Fibroblast of villous mesenchyme (primary cell): ENCODE data around the gene PTPRN2. TPM values are rescaled to one million over a fixed set of nuclear protein-coding genes. Genes with fewer than 3 reads are reported as not detected.

Experiments
- DNase-seq: peaks from one replicate; pipeline ENCODE4 v3.0.0-alpha.2; 2010; ENCODE audit warnings: low read depth
- H3K4me3 ChIP-seq: 2 replicates; pipeline ENCODE4 v1.5.1; 2011; ENCODE audit warnings: low read depth, mild to moderate bottlenecking, low read length
- total RNA-seq: library from RNA; depleted of rRNA; stranded (reverse); fragments of >200 nt; gene quantifications from 2 replicates; pipeline ENCODE4 v1.2.3, GENCODE V29; 2012
- TF ChIP-seq, protein P1 (sequence below): IDR thresholded peaks from 2 replicates; pipeline ENCODE4 v1.5.1; 2012; ENCODE audit warnings: low read depth, mild to moderate bottlenecking, low read length; ENCODE audit not compliant: insufficient read depth

PTPRN2 gene
- total RNA-seq, 1 donor, result not detected

DNA sequence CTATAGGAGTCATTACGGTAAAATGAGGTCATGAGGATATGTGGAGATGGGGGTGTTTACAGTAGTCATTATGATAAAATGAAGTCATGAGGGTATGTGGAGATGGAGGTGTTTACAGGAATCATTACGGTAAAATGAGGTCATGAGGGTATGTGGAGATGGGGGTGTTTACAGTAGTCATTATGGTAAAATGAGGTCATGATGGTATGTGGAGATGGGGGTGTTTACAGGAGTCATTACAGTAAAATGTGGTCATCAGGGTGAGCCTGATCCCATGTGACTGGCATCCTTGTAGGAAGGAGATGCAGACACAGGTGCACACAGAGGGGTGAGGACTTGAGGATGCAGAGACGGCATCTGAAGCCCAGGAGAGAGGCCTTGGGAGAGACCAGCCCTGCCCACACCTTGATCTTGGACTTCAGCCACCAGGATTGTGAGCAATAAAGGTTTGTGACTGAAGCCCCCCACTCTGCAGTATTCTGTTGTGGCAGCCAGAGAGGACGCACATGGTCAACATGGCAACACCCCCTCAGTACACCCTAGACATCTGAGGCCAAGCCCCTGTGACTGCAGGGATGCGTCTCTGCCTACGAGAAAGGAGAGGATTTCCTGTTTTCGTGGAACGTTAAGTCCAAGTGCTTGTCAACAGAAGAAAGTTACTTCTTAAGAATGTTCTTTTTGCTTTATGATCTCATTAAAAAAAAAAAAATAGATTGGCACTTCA lies 706.4 kb downstream of the PTPRN2 start:
- no peak overlapping the region for H3K4me3 ChIP-seq
- DNase-seq, result no peak
- TF ChIP-seq, protein P1, sequence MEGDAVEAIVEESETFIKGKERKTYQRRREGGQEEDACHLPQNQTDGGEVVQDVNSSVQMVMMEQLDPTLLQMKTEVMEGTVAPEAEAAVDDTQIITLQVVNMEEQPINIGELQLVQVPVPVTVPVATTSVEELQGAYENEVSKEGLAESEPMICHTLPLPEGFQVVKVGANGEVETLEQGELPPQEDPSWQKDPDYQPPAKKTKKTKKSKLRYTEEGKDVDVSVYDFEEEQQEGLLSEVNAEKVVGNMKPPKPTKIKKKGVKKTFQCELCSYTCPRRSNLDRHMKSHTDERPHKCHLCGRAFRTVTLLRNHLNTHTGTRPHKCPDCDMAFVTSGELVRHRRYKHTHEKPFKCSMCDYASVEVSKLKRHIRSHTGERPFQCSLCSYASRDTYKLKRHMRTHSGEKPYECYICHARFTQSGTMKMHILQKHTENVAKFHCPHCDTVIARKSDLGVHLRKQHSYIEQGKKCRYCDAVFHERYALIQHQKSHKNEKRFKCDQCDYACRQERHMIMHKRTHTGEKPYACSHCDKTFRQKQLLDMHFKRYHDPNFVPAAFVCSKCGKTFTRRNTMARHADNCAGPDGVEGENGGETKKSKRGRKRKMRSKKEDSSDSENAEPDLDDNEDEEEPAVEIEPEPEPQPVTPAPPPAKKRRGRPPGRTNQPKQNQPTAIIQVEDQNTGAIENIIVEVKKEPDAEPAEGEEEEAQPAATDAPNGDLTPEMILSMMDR, result no peak

DNA sequence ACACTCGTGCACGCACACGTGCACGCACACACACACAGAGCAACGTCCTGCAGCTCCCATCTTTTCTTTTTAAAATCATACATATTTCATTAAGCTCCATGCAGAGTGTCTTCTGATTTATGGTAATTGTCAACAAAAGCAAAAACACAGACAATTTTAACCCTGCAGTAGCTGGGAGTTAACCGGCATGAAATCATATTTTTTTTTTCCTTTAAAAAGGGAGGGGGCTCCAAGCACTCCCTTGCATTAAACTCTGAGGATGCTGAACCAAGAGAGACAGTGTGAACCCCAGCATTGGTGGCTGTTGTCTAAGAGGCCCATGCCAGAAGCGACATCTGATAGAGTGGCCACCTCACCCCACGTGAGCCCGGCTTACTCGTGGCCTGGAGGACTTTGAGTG lies 708.2 kb downstream of the PTPRN2 start:
- DNase-seq, result no peak
- TF ChIP-seq, protein P1, result no peak
- no peak overlapping the region for H3K4me3 ChIP-seq

DNA sequence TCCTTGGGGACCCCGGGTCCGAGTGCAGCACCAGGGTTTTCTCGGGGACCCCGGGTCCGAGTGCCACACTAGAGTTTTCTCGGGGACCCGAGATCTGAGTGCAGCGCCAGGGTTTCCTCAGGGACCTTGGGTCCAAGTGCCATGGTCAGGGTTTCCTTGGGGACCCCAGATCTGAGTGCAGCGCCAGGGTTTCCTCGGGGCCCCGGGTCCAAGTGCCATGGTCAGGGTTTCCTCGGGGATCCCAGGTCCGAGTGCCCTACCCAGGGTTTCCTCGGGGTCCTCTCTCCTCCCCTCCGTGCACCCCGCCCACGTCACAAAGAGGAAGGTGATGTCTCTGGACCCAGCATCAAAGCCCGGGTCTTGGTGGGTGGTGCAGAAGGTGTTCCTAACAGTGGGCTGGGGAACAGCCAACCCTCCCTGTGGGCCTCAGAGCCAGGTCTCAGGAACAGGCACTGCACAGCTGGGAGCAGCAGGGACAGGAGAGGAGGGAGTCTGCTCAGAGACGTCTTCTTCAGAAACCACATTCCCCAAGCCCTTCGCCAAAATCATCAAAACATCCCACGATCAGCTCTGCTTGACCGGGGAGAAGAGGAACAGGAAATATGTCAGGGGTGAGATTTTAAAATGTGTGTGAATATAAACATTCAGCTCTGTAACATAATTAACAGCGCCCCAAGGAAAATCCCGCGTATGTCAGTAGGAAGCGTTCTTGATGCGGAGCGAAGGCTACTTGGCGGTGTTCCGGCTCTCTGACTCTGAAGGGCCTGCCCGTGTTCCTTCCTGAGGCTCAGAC lies 710.1 kb downstream of the PTPRN2 start:
- no peak overlapping the region for H3K4me3 ChIP-seq
- TF ChIP-seq, protein P1, result no peak
- DNase-seq, result no peak

DNA sequence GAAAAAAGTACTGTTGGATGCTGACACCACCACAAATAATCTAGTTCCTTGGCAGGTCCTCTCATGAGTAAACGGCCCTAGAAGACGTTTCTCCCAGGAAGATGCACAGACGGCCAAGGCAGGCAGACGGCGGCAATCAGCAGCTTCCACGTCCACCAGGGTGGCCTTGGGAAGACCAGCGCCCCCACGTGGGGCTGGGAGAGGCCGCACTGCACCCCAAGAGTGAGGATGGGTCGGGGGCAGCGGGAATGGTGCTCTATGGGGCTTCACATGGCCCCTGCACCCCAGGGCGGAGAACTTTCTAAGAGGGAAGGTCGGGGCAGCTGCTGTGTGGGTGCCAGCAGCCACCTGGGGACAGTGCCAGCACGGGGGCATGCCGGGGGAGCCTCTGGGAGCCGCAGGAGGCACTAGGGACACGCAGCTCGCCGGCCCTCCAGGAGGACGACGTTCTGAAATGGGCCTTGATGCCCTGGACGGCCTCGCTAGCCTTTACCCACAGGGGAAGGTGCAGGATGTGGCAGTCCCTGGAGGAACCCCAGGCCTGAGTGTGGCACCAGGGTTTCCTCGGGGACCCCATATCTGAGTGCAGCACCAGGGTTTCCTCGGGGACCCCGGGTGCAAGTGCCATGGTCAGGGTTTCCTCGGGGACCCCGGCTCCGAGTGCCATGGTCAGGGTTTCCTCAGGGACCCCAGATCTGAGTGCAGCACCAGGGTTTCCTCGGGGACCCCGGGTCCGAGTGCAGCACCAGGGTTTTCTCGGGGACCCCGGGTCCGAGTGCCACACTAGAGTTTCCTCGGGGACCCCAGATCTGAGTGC lies 710.9 kb downstream of the PTPRN2 start:
- H3K4me3 ChIP-seq, result no peak overlapping the region
- TF ChIP-seq, protein P1, result no peak
- DNase-seq, result no peak

DNA sequence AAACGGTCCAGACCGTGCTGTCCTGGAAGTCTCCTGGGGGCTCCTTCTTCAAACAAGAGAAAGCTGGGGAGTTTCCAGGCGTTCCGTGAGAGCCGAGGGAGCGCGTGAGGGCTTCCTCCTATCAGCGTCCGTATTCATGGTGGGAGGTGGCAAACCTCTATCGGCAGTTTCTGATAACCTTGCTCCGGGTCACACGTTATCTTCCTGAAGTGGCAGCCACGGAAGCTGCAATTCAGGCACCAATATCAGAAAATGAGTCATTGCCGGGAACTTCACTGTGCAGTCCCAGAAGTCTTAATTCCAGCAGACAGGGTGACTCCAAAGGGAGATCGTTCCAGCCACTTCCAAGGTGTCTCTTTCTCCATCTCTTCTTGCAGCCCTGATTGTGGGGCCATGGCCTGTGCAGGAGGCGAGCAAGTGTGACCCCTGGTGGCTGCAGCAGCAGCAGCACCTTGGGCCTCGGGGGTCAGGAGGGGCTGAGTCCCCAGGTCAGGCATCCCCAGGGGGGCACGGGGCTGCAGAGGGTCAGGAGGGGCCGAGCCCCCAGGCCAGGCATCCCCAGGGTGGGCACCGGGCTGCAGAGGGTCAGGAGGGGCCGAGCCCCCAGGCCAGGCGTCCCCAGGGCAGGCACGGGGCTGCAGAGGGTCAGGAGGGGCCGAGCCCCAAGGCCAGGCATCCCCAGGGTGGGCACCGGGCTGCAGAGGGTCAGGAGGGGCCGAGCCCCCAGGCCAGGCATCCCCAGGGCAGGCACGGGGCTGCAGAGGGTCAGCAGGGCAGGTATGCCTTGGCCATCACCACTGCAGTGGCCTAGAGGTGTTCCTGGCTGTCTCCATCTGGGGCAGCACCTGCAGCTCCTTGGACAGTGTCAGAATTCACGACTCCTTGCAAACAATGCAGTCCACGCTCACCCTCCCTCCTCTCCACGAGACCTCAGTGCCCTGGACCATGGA lies 712.1 kb downstream of the PTPRN2 start:
- H3K4me3 ChIP-seq, result no peak overlapping the region
- TF ChIP-seq, protein P1, result no peak
- no peak for DNase-seq

DNA sequence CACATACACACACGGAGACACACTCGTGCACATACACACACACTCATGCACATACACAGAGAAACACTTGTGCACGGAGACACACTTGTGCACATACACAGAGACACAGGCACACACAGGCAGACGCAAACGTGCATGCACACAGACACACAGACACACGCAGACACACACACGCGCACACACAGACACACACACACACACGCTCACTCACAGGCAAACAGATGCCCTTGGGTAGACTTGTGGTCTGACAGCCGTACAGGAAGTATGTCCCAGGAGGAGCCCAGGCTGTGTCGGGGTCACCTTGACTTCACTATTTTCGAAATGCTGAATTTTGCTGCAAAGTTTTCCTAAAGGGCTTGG lies 712.8 kb downstream of the PTPRN2 start:
- no peak overlapping the region for H3K4me3 ChIP-seq
- no peak for DNase-seq
- TF ChIP-seq, protein P1, result no peak
